Heart left ventricle (tissue), 13 donors: ENCODE data around the gene UNKL.

Source experiments
- CTCF ChIP-seq, 12 donors: fragments of 200-600 bp; sonication (generic) in 4 of 12; IDR thresholded peaks; one replicate each; pipeline versions ENCODE4 v1.5.0 to v1.8.0; 2018 to 2022; ENCODE audit warnings: antibody characterized with exemption in 12 of 12, mild to moderate bottlenecking in 5 of 12
- POLR2A ChIP-seq, 2 donors: fragments of 450-650 bp; IDR thresholded peaks; one replicate each; pipeline ENCODE4 v1.6.1; 2017; ENCODE audit warnings: antibody characterized with exemption in 2 of 2, mild to moderate bottlenecking in 2 of 2, moderate library complexity in 2 of 2
- donor health status: ischemic (EF 13 %, LVEDD 7.1; RV severe dilation, severe dysfunction).
- donor health status: DM: no; HTN: yes; CAD: no.
- donor health status: DM: no; HTN: no; CAD: no.
- donor health status: ischemic (EF 25% LVEDD 6.9; RV normal size, moderate dysfunction).
- donor health status: ischemic (EF 25% LVEDD 5.7; RV mildly dilated, moderate dysfunction).
- donor health status: ischemic (EF 35%, LVEDD 5.7; RV mildly dilated, moderate dysfunction).
- donor health status: nonischemic (EF 11% LVEDD 7.7; RV severe dilation, severe dysfunction).
- donor health status: DM: yes; HTN: yes; CAD: no.
- donor health status: PGD.
- donor health status: ischemic (EF 29% LVEDD 5.4; RV normal size, mild dysfunction).
- donor health status: nonischemic (EF 23%, LVEDD 6.1; RV moderate dilation, normal function).

- no peak for TF ChIP-seq CTCF (IDR thresholded peaks at IDR 0.05)
- TF ChIP-seq POLR2A (IDR thresholded peaks at IDR 0.05): no peak
These were observed 21.7 kb downstream of the UNKL start for GRCh38 chr16:1392826-1393225.
